LNCAP (cell line): ENCODE results near the gene SEMA3D.

Experiments
- TF ChIP-seq, protein P1 (sequence below): fragments of 450-650 bp; IDR thresholded peaks from 2 replicates; pipeline ENCODE4 v1.5.1; 2017; ENCODE audit warnings: mild to moderate bottlenecking

SEMA3D gene

GRCh38 chr7:85010306-85010705 is 176.6 kb downstream of the SEMA3D start:
- TF ChIP-seq, protein P1, sequence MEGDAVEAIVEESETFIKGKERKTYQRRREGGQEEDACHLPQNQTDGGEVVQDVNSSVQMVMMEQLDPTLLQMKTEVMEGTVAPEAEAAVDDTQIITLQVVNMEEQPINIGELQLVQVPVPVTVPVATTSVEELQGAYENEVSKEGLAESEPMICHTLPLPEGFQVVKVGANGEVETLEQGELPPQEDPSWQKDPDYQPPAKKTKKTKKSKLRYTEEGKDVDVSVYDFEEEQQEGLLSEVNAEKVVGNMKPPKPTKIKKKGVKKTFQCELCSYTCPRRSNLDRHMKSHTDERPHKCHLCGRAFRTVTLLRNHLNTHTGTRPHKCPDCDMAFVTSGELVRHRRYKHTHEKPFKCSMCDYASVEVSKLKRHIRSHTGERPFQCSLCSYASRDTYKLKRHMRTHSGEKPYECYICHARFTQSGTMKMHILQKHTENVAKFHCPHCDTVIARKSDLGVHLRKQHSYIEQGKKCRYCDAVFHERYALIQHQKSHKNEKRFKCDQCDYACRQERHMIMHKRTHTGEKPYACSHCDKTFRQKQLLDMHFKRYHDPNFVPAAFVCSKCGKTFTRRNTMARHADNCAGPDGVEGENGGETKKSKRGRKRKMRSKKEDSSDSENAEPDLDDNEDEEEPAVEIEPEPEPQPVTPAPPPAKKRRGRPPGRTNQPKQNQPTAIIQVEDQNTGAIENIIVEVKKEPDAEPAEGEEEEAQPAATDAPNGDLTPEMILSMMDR = no peak

DNA sequence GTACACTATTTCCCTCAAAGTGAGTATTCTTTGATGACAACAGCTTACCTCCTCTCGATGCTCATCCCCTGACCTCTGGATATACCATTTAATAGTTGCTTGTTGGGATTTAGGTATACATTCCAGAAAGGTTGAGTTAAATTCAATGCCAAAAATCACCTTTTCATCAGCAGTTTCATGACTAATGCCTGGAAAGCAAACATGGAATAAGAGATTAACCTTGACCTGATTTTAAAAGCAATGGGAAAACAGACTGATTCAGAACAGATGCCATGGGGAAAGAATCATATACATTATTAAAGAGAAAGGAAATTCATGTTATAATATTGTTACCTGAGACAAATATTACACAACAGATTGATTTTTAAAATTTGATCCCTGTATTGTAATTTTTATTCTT is 180.1 kb downstream of the SEMA3D start:
- TF ChIP-seq, protein P1 = no peak

- TF ChIP-seq, protein P1 = no peak
Measured at GRCh38 chr7:85004402-85004801, 182.5 kb downstream of the SEMA3D start.

- TF ChIP-seq, protein P1 = no peak
Measured at GRCh38 chr7:85001495-85002345, 185.1 kb downstream of the SEMA3D start.

DNA sequence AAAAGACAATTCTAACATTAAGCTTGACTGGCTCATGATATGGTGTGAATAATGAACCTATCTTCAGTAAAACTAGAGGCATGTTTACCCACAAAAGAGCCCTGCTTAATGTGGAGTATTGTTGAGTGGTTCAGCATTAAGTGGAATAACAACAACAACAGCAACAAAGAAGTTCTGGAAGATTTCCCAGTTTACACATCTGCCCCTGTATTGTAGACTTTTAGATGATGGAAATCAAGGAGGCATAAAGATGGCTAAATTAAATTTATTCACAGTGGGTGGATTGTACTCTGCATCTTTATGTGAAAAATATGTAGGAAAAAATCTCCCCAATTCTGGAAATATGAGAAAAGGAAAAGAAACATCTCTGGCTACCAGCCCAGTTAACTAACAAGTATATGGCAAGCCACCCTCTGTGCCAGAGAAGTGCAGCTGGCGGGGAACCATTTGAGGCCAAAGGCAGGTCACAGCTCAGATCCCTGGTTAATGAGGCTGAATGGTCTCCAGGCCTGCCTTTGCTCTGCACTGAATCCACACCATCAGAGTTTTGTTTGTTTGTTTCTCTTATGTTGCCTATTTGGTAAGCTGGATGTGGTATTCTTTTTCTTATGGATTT is 186.0 kb downstream of the SEMA3D start:
- TF ChIP-seq, protein P1 = no peak

GRCh38 chr7:84999450-84999849 is 187.4 kb downstream of the SEMA3D start:
- TF ChIP-seq, protein P1 = no peak

GRCh38 chr7:84998665-84999064 is 188.2 kb downstream of the SEMA3D start:
- TF ChIP-seq, protein P1 = no peak
